IMR-90 (cell line): ENCODE measurements around the gene RCN2. TPM values are rescaled to one million over a fixed set of nuclear protein-coding genes. Genes with fewer than 3 reads are reported as not detected.

Experiments used
- ATAC-seq: fragments of 200-7000 bp; cut with Tn5 transposase; 2 replicates; pipeline ENCODE4 v1.9.1; 2020; ENCODE audit warnings: low read depth, mild to moderate bottlenecking, moderate library complexity
- BruUV-seq: library from RNA; stranded (reverse); fragments of 400-500 nt; replicated peaks from 2 replicates; lab custom pipeline; 2021; lab: Mats Ljungman, UMichigan
- CTCF ChIA-PET: fragments of 300-600 bp; formaldehyde crosslinking; extraction: SDS; loops from one replicate; lab custom pipeline; 2021; ENCODE audit warnings: antibody characterized with exemption; lab: Yijun Ruan, JAX
- POLR2A ChIA-PET: fragments of 300-600 bp; sonication (Branson Sonifier 250); formaldehyde crosslinking; loops from one replicate; lab custom pipeline; 2022; ENCODE audit warnings: antibody characterized with exemption; ENCODE audit not compliant: unreplicated experiment; lab: Charles Lee
- DNase-seq: peaks from one replicate; pipeline ENCODE4 v3.0.0; 2013
- H2AFZ ChIP-seq: replicated peaks from 2 replicates; pipeline ENCODE3; 2013; ENCODE audit warnings: low read length, mild to moderate bottlenecking; ENCODE audit not compliant: poor library complexity
- H2AK5ac ChIP-seq: 2 replicates; pipeline ENCODE4 v1.6.1; 2013; ENCODE audit warnings: low read depth, low read length, inconsistent platforms
- H2AK9ac ChIP-seq: replicated peaks from 2 replicates; pipeline ENCODE3; 2013; ENCODE audit warnings: mild to moderate bottlenecking, low read depth, low read length, moderate library complexity; ENCODE audit not compliant: poor library complexity
- H2BK120ac ChIP-seq: 2 replicates; pipeline ENCODE4 v1.6.1; 2013; ENCODE audit warnings: low read depth, low read length, inconsistent platforms
- H2BK15ac ChIP-seq: 3 replicates; pipeline ENCODE4 v1.6.1; 2013; ENCODE audit warnings: low read depth, low read length, inconsistent platforms
- H2BK20ac ChIP-seq: 2 replicates; pipeline ENCODE4 v1.6.1; 2013; ENCODE audit warnings: low read depth, mild to moderate bottlenecking, inconsistent platforms, low read length, moderate library complexity
- H2BK5ac ChIP-seq: 2 replicates; pipeline ENCODE4 v1.6.1; 2013; ENCODE audit warnings: mild to moderate bottlenecking, low read depth, low read length, inconsistent platforms; ENCODE audit not compliant: poor library complexity, severe bottlenecking
- H3K14ac ChIP-seq: replicated peaks from 2 replicates; pipeline ENCODE4 v1.6.1; 2013; ENCODE audit warnings: low read depth, low read length, inconsistent platforms
- H3K18ac ChIP-seq: 2 replicates; pipeline ENCODE4 v1.6.1; 2013; ENCODE audit warnings: low read depth, low read length, control low read depth
- H3K23ac ChIP-seq: 2 replicates; pipeline ENCODE4 v1.6.1; 2013; ENCODE audit warnings: low read depth, low read length, inconsistent platforms
- H3K27ac ChIP-seq: 2 replicates; pipeline ENCODE4 v1.5.1; 2013; ENCODE audit warnings: mild to moderate bottlenecking, control low read depth, low read length; ENCODE audit not compliant: insufficient read depth
- H3K27me3 ChIP-seq: 2 replicates; pipeline ENCODE4 v1.6.1; 2013; ENCODE audit warnings: low read length; ENCODE audit not compliant: control insufficient read depth, insufficient read depth
- H3K36me3 ChIP-seq: 2 replicates; pipeline ENCODE4 v1.6.1; 2013; ENCODE audit warnings: low read length, mixed read lengths; ENCODE audit not compliant: control insufficient read depth, insufficient read depth
- H3K4ac ChIP-seq: 2 replicates; pipeline ENCODE4 v1.6.1; 2013; ENCODE audit warnings: low read depth, low read length, inconsistent platforms
- H3K4me1 ChIP-seq: 2 replicates; pipeline ENCODE4 v1.6.1; 2013; ENCODE audit warnings: low read length, mixed read lengths; ENCODE audit not compliant: control insufficient read depth, insufficient read depth
- H3K4me2 ChIP-seq: 2 replicates; pipeline ENCODE4 v1.6.1; 2013; ENCODE audit warnings: low read depth, mild to moderate bottlenecking, control low read depth, low read length, moderate library complexity
- H3K4me3 ChIP-seq: 2 replicates; pipeline ENCODE4 v1.5.1; 2013; ENCODE audit warnings: low read depth, mild to moderate bottlenecking, control low read depth, low read length, moderate library complexity; ENCODE audit not compliant: insufficient read depth
- H3K56ac ChIP-seq: 2 replicates; pipeline ENCODE4 v1.6.1; 2013; ENCODE audit warnings: low read length, inconsistent platforms; ENCODE audit not compliant: insufficient read depth; ENCODE audit errors: extremely low read depth
- H3K79me1 ChIP-seq, 2 experiments: 2 replicates each; pipeline ENCODE4 v1.6.1; 2013; ENCODE audit warnings: low read length in 2 of 2, inconsistent platforms in 1 of 2, low read depth in 1 of 2
- H3K9ac ChIP-seq: 2 replicates; pipeline ENCODE4 v1.6.1; 2013; ENCODE audit warnings: low read depth, low read length, control low read depth
- H3K9me1 ChIP-seq: 2 replicates; pipeline ENCODE4 v1.6.1; 2013; ENCODE audit warnings: low read length, inconsistent platforms; ENCODE audit not compliant: insufficient read depth
- H3K9me3 ChIP-seq: 2 replicates; pipeline ENCODE4 v1.6.1; 2013; ENCODE audit warnings: low read length; ENCODE audit not compliant: control insufficient read depth, insufficient read depth
- H4K20me1 ChIP-seq: 2 replicates; pipeline ENCODE4 v1.6.1; 2013; ENCODE audit warnings: low read length, inconsistent platforms; ENCODE audit not compliant: insufficient read depth
- H4K5ac ChIP-seq: 2 replicates; pipeline ENCODE4 v1.6.1; 2013; ENCODE audit warnings: mild to moderate bottlenecking, low read depth, low read length, control low read depth
- H4K8ac ChIP-seq, 2 experiments: 2 replicates each; pipeline ENCODE4 v1.6.1; 2013; ENCODE audit warnings: low read depth in 2 of 2, low read length in 2 of 2, control low read depth in 1 of 2, inconsistent platforms in 1 of 2
- H4K91ac ChIP-seq: 2 replicates; pipeline ENCODE4 v1.6.1; 2013; ENCODE audit warnings: low read depth, low read length, inconsistent platforms; ENCODE audit not compliant: insufficient read depth
- CTCF ChIP-seq: conservative IDR thresholded peaks from 2 replicates; pipeline ENCODE4 v1.5.1; 2012; ENCODE audit warnings: mild to moderate bottlenecking, low read depth, low read length, improper control_type of control experiment
- MXI1 ChIP-seq: IDR thresholded peaks from 2 replicates; pipeline ENCODE4 v1.6.1; 2012; ENCODE audit warnings: low read depth, mild to moderate bottlenecking, low read length, moderate library complexity, borderline replicate concordance
- WGBS, 2 experiments: methylation state at CpG; one replicate each; pipeline versions ENCODE4 v1.1.5 to v1.1.7; 2013; ENCODE audit warnings: missing lambda C conversion rate in 2 of 2; ENCODE audit not compliant: insufficient read length in 1 of 2; ENCODE audit errors: extremely low coverage in 2 of 2; 5-methylcytosine and 5-hydroxymethylcytosine counted together
- dilution Hi-C: fragments of 300-500 bp; cut with HindIII; formaldehyde crosslinking; loops from one replicate; pipeline ENCODE4 v1.14.3; 2018; ENCODE audit warnings: low sequenced_read_pairs; ENCODE audit not compliant: unreplicated experiment
- in situ Hi-C: fragments of 300-500 bp; cut with MboI; formaldehyde crosslinking; loops from 3 replicates; pipeline ENCODE4 v1.14.3; 2019; ENCODE audit warnings: low sequenced_read_pairs, inconsistent platforms, mixed read lengths
- intact Hi-C: fragments of 100-400 bp; cut with micrococcal nuclease; formaldehyde crosslinking; loops from 2 replicates; pipeline ENCODE4 v1.10.0; 2022
- polyA plus RNA-seq, 3 experiments: library from polyadenylated mRNA; depleted of rRNA; stranded (reverse); fragments of >200 nt; gene quantifications; 2 replicates each; pipeline ENCODE4 v1.2.3, GENCODE V29; 2012; ENCODE audit warnings: low replicate concordance in 1 of 3
- total RNA-seq: library from RNA; depleted of rRNA; stranded (reverse); fragments of >200 nt; gene quantifications from 2 replicates; pipeline ENCODE4 v1.2.3, GENCODE V29; 2012

RCN2 gene
- total and polyA plus RNA-seq, 2 of the 4 experiments (the other 2 are of a cell fraction), result 12.0 to 56.5 TPM

GRCh38 chr15:76904461-76905012 lies 27.0 kb upstream of the RCN2 start:
- H3K36me3 ChIP-seq, result no peaks in the 10 kb centered on the region
- peak overlapping the region; percentile 49 for H3K9ac ChIP-seq
- in situ Hi-C loops (no loop called here), intact Hi-C loops (no loop called here), dilution Hi-C loops (no loop called here)
- POLR2A ChIA-PET, result no interaction called here
- peak overlapping the region; percentile 96 for H3K23ac ChIP-seq
- H2BK20ac ChIP-seq, result no peak overlapping the region
- peaks cover 10% of the 10 kb centered on the region for H3K4me1 ChIP-seq
- TF ChIP-seq CTCF (no peak), MXI1 (peak; percentile 54; the same call in 1 of the 2 replicates)
- H4K91ac ChIP-seq, result peak overlapping the region; percentile 36
- peak overlapping the region; percentile 98 for H3K4me2 ChIP-seq
- peaks cover 12 to 33% of the 10 kb centered on the region in 2 experiments for H3K79me1 ChIP-seq
- WGBS, 2 experiments, result 5% methylated on average over 13 of the region's 29 CpGs; no CpG with 5 or more reads in 1 of the 2 experiments
- H3K9me3 ChIP-seq, result no peaks in the 10 kb centered on the region
- peak overlapping the region; percentile 52; the same call in 1 of the 2 replicates for H3K56ac ChIP-seq
- H3K4me3 ChIP-seq, result peak overlapping the region; percentile 81
- H2BK5ac ChIP-seq, result peak overlapping the region; percentile 72
- peak overlapping the region; percentile 96 for H2AFZ ChIP-seq
- H2AK9ac ChIP-seq, result peak overlapping the region; percentile 91
- H3K27ac ChIP-seq, result peak overlapping the region; percentile 45
- peak overlapping the region; percentile 2 to 31; a peak in 1 of 4 replicates for H4K8ac ChIP-seq
- CTCF ChIA-PET, result no interaction called here
- H2AK5ac ChIP-seq, result peak overlapping the region; percentile 82
- H3K27me3 ChIP-seq, result no peaks in the 10 kb centered on the region
- peak overlapping the region; percentile 75; the same call in 1 of the 2 replicates for H2BK120ac ChIP-seq
- H3K4ac ChIP-seq, result peak overlapping the region; percentile 84
- H4K20me1 ChIP-seq, result peaks cover 6% of the 10 kb centered on the region; the same call in 1 of the 2 replicates
- peak overlapping the region; percentile 97 for H3K14ac ChIP-seq
- ATAC-seq, result peak; percentile 8
- no TSS peak for BruUV-seq
- H2BK15ac ChIP-seq, result no peak overlapping the region
- 0 out of 2 replicates have a peak overlapping the region, but pooled peaks have one; percentile 30 for H4K5ac ChIP-seq
- peak; percentile 16 for DNase-seq
- no peak overlapping the region; the same call in 1 of the 2 replicates for H3K18ac ChIP-seq
- H3K9me1 ChIP-seq, result peaks cover 4% of the 10 kb centered on the region; the same call in 1 of the 2 replicates
